ENCODE data around the gene FANCD2.
A peak's percentile ranks its signal among the peaks of the same experiment; 100 is the strongest.
"Not testable (repeated sequence)": the region's sequence is repeated elsewhere in the genome, so short reads cannot be mapped to it uniquely, and the experiment has no call there.

Gene FANCD2

DNA sequence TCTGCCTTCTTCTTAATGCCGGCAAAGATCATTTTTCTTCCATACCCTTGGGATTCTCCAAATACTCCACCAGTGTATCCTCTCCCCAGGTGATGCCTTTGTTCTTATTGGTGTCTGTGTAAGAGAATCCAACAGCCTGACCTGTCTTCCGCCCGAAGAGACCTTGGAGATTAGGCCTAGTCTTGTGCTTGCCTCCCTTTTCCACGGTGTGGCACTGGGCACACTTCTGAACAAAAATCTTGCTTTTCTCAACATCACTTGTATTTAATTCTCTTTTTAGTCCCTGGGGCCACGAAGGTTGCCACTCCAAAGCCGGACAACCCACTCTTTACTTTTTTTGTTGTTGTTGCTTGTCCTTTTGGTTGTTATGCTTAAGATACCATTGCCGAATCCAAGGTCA lies 25.6 kb upstream of the FANCD2 start:
- no peak overlapping the region for H3K27ac ChIP-seq
- H3K4me3 ChIP-seq, result no peak overlapping the region
- TF ChIP-seq, protein P1, sequence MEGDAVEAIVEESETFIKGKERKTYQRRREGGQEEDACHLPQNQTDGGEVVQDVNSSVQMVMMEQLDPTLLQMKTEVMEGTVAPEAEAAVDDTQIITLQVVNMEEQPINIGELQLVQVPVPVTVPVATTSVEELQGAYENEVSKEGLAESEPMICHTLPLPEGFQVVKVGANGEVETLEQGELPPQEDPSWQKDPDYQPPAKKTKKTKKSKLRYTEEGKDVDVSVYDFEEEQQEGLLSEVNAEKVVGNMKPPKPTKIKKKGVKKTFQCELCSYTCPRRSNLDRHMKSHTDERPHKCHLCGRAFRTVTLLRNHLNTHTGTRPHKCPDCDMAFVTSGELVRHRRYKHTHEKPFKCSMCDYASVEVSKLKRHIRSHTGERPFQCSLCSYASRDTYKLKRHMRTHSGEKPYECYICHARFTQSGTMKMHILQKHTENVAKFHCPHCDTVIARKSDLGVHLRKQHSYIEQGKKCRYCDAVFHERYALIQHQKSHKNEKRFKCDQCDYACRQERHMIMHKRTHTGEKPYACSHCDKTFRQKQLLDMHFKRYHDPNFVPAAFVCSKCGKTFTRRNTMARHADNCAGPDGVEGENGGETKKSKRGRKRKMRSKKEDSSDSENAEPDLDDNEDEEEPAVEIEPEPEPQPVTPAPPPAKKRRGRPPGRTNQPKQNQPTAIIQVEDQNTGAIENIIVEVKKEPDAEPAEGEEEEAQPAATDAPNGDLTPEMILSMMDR (IDR thresholded peaks at IDR 0.05), result no peak
- DNase-seq (ENCODE audit: low spot score), result no peak

DNA sequence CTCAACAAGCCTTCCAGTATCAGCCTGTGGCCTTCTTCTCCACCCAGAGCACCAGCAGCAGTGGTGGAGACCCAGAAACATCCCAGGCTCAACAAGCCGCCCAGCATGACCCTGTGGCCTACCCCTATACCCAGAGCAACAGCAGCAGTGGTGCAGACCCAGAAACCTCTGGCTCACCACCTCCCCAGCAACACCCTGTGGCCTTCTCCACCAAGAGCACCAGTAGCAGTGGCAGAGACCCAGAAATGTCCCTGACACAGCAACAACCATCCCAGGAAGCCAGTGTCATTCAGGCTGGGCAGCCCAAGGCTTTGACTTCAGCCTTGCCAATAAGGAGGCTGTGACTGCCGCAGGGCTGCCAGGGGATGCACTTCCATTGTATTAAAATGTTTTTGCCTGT lies 23.3 kb upstream of the FANCD2 start:
- Histone ChIP-seq H3K27ac (no peak overlapping the region), H3K4me3 (no peak overlapping the region)
- DNase-seq (ENCODE audit: low spot score), result no peak
- TF ChIP-seq, protein P1 (IDR thresholded peaks at IDR 0.05), result no peak

DNA sequence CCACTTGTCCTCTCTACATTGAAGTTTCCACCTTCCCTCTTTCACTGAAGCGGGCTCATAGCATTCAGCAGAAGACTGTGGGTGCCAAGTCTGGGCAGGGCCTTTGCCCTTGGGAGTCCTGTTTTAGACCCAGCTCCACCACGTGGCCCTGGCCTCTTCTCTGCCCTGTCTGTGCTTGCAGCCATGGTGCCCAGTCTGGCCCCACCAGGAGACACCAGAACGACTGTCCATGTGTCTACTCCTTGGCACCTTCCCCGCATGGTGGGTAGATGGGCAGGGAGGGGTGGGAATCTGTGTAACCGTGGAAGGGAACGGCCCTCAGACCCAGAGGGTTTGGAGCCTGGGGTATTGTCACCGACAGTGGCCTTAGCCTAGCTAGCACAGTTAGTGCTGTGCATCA lies 21.7 kb upstream of the FANCD2 start:
- no peak for DNase-seq (ENCODE audit: low spot score)
- H3K27ac ChIP-seq, result no peak overlapping the region
- no peak overlapping the region for H3K4me3 ChIP-seq
- TF ChIP-seq, protein P1 (IDR thresholded peaks at IDR 0.05), result no peak

DNA sequence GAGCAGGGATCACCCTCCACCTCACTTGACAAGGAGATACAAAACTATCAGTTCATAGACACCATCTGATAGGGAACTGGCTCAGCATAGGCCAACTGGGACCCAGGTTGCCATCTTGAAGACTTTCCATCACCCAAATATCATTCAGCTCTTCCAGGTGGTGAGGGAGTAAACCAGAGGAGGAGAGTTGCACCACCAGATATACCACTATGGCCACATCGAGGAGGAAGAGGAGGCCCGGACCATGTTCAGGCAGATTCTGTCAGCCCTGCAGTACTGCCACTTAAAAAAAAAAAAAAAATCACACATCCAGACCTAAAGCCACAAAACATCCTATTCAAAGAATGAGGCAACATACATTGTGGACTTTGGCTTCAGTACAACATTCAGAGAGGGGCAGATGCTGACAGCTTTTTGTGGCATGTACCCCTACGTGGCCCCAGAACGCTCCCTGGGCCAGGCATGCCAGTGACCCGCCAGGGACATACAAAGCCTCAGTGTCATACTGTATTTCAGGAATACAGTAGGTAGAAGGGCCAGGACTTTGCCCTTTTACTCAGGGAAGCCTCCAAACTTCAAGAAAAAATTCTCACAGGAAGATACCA lies 21.2 kb upstream of the FANCD2 start:
- Histone ChIP-seq H3K27ac (no peak overlapping the region), H3K4me3 (no peak overlapping the region)
- no peak for DNase-seq (ENCODE audit: low spot score)
- TF ChIP-seq, protein P1 (IDR thresholded peaks at IDR 0.05), result no peak

DNA sequence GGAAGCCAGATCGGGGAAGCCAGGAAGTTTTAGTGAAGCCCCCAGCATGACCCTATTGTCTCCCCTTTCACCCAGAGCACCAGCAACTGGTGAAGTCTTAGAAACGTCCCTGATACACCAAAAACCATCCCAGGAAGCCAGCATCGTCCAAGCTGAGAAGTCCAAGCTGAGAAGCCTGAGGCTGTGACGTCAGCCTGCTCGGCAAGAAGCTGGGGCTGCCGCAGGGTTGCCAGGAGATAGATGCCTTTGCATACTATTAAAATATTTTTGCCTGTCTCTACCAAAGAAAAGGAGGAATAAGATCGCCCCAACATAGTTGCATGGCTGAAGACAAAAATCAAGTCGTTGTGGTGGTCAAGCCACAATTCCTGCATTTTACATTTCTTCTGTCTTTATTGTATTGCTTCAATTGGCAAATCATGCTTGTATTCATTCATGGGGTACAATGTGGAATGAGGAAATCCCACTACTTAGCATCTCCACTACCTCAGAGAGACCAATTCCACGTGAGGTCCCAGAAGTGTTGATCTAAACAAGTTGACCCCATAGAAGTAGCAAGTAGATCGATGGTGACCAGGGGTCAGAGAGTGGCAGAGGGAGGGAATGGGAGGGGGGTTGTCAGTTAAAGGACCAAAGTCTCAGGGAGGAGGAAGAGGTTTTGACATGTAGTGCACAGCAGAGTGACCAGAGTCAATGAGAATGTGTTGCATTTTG lies 20.0 kb upstream of the FANCD2 start:
- no peak overlapping the region for H3K27ac ChIP-seq
- DNase-seq (ENCODE audit: low spot score), result no peak
- H3K4me3 ChIP-seq, result no peak overlapping the region
- TF ChIP-seq, protein P1 (IDR thresholded peaks at IDR 0.05), result no peak

DNA sequence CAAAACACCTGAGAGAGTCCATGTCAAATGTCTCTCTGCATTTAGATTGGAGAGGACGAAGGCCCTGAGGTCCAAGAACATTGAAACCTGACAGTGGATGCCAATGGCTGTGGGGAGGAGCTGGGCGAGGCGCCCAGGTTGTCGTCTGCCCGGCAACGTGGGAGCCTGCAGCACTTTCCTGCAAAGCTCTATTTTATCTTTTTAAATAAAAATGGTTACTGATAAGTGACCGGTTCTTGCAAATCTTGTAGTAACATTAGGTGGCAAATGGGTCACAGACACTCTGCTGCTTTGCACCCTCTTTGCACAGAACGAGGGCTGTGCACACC lies 19.5 kb upstream of the FANCD2 start:
- no peak overlapping the region for H3K4me3 ChIP-seq
- TF ChIP-seq, protein P1 (IDR thresholded peaks at IDR 0.05), result no peak
- H3K27ac ChIP-seq, result no peak overlapping the region
- DNase-seq (ENCODE audit: low spot score), result no peak

DNA sequence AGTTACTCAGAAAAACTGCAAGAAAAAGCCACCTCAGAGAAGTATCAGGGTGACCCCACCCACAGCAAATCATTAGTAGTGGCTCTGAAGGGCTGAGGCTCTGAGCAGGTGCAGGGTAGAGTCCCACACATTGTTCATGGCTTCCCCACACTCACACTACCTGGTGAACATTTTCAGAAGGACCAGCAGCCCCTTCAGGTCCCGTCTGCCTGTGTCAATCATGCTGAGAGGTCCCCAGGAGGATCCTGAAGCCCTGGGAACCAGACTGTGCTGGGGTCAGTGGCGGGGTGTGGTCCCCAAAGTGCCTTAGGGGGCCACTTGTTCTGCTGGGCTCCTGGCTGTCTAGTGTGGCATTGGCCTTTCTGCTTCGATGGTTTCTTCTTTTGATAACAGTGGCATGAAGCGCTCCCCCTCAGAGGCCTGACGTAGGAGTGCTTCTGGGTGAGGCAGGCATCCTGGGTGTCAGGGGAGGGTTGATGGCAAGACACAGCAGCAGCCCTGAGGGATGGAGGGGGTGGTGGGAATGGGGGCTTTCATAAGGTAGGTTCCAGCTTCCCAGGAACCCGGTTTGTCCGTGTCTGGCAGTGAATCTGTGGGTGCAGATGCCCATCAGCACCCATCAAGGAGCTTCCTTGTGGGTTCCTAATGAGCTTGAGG lies 19.0 kb upstream of the FANCD2 start:
- Histone ChIP-seq H3K27ac (no peak overlapping the region), H3K4me3 (no peak overlapping the region)
- no peak for DNase-seq (ENCODE audit: low spot score)
- TF ChIP-seq, protein P1 (IDR thresholded peaks at IDR 0.05), result no peak

DNA sequence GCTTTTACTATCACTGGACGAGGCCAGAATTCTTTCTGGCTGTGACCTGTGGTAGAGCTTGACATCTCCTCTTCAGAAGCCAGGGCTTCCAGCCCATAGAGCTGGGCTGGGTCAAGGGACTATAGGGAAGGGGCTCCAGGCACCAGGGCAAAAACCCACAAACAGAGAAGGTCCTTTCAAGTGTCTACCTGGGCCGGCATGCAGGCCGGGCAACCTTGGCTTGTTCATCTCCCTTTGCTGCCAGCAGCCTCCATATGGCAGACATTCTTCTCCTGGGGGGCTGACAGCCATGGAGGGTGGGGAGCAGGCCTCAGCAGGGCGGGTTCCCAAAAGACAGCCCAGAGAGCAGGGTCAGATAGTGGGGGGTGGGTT lies 18.0 kb upstream of the FANCD2 start:
- DNase-seq (ENCODE audit: low spot score), result not testable (repeated sequence)
- H3K4me3 ChIP-seq, result peak overlapping the region; percentile 69
- peak overlapping the region in 1 of 2 donors; percentile 68 for H3K27ac ChIP-seq
